ENCODE measurements around the gene KCNQ1. TPM values are rescaled to one million over a fixed set of nuclear protein-coding genes. Genes with fewer than 3 reads are reported as not detected.

KCNQ1 gene
- total RNA-seq, 1 experiment from 2014 or later: not detected

- Histone ChIP-seq H3K9me2 (ENCODE audit: insufficient read depth) (no peaks in the 10 kb centered on the region), H3K4me3 (no peak overlapping the region), H3K4me1 (replicated peaks; ENCODE audit: insufficient read depth) (no peaks in the 10 kb centered on the region), H4K20me1 (ENCODE audit: insufficient read depth) (no peaks in the 10 kb centered on the region), H3K4me2 (no peak overlapping the region), H3K27ac (no peak overlapping the region), H3K27me3 (ENCODE audit: insufficient read depth, low read depth) (no peaks in the 10 kb centered on the region), H3F3A (ENCODE audit: insufficient read depth, low read depth) (no peaks in the 10 kb centered on the region), H3K36me3 (ENCODE audit: low read depth) (no peaks in the 10 kb centered on the region), H3K79me2 (ENCODE audit: low read depth) (no peaks in the 10 kb centered on the region), H2AFZ (no peak overlapping the region), H3K9me3 (ENCODE audit: insufficient read depth, low read depth) (no peaks in the 10 kb centered on the region)
- CTCF ChIA-PET: no interaction called here
- DNase-seq: no peak
- BruUV-seq (replicated peaks): no TSS peak
- intact Hi-C loops (cut with micrococcal nuclease; ENCODE audit: unreplicated experiment): no loop called here
- no peak for TF ChIP-seq EZH2 (IDR thresholded peaks at IDR 0.05; ENCODE audit: low read depth)
- TF ChIP-seq, protein P1, sequence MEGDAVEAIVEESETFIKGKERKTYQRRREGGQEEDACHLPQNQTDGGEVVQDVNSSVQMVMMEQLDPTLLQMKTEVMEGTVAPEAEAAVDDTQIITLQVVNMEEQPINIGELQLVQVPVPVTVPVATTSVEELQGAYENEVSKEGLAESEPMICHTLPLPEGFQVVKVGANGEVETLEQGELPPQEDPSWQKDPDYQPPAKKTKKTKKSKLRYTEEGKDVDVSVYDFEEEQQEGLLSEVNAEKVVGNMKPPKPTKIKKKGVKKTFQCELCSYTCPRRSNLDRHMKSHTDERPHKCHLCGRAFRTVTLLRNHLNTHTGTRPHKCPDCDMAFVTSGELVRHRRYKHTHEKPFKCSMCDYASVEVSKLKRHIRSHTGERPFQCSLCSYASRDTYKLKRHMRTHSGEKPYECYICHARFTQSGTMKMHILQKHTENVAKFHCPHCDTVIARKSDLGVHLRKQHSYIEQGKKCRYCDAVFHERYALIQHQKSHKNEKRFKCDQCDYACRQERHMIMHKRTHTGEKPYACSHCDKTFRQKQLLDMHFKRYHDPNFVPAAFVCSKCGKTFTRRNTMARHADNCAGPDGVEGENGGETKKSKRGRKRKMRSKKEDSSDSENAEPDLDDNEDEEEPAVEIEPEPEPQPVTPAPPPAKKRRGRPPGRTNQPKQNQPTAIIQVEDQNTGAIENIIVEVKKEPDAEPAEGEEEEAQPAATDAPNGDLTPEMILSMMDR (conservative IDR thresholded peaks at IDR 0.05): no peak
- POLR2A ChIA-PET (ENCODE audit: unreplicated experiment): no interaction called here
These were observed 226.9 kb downstream of the KCNQ1 start for GRCh38 chr11:2671748-2672147.

- Histone ChIP-seq H3K4me2 (no peak overlapping the region), H3F3A (ENCODE audit: insufficient read depth, low read depth) (no peaks in the 10 kb centered on the region), H4K20me1 (ENCODE audit: insufficient read depth) (no peaks in the 10 kb centered on the region), H3K4me3 (no peak overlapping the region), H3K27ac (no peak overlapping the region), H3K79me2 (ENCODE audit: low read depth) (no peaks in the 10 kb centered on the region), H3K4me1 (replicated peaks; ENCODE audit: insufficient read depth) (no peaks in the 10 kb centered on the region), H3K9me2 (ENCODE audit: insufficient read depth) (no peaks in the 10 kb centered on the region), H3K27me3 (ENCODE audit: insufficient read depth, low read depth) (no peaks in the 10 kb centered on the region), H3K9me3 (ENCODE audit: insufficient read depth, low read depth) (no peaks in the 10 kb centered on the region), H2AFZ (no peak overlapping the region), H3K36me3 (ENCODE audit: low read depth) (no peaks in the 10 kb centered on the region)
- TF ChIP-seq EZH2 (IDR thresholded peaks at IDR 0.05; ENCODE audit: low read depth): no peak
- TF ChIP-seq, protein P1 (conservative IDR thresholded peaks at IDR 0.05): no peak
- no peak for DNase-seq
- ChIA-PET CTCF (no interaction called here), POLR2A (ENCODE audit: unreplicated experiment) (no interaction called here)
- intact Hi-C loops (cut with micrococcal nuclease; ENCODE audit: unreplicated experiment): no loop called here
- no TSS peak for BruUV-seq (replicated peaks)
These were observed 227.9 kb downstream of the KCNQ1 start for GRCh38 chr11:2672553-2673249.

DNA sequence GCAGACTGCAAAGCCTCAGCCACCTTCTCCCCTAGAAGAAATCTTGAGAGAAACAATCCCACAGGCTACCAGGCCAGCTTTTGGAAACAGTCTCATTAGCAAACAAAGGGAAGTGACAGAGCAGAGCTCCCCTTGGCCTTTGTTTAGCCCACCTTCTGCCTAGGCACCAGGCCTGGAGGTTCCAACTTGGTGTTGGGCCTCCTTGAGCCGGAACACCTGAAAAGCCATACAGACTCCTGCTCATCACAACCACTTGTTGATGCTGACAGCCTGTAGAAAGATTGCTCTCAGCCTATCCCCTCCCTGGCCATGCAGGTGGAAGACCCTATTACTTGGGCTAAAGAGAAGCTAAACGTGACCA, 228.4 kb downstream of the KCNQ1 start:
- Histone ChIP-seq H3K27ac (no peak overlapping the region), H3K4me1 (replicated peaks; ENCODE audit: insufficient read depth) (no peaks in the 10 kb centered on the region), H3K9me3 (ENCODE audit: insufficient read depth, low read depth) (no peaks in the 10 kb centered on the region), H3K27me3 (ENCODE audit: insufficient read depth, low read depth) (no peaks in the 10 kb centered on the region), H3F3A (ENCODE audit: insufficient read depth, low read depth) (no peaks in the 10 kb centered on the region), H3K4me2 (no peak overlapping the region), H3K9me2 (ENCODE audit: insufficient read depth) (no peaks in the 10 kb centered on the region), H4K20me1 (ENCODE audit: insufficient read depth) (no peaks in the 10 kb centered on the region), H3K36me3 (ENCODE audit: low read depth) (no peaks in the 10 kb centered on the region), H2AFZ (no peak overlapping the region), H3K4me3 (no peak overlapping the region), H3K79me2 (ENCODE audit: low read depth) (no peaks in the 10 kb centered on the region)
- TF ChIP-seq, protein P1 (conservative IDR thresholded peaks at IDR 0.05): no peak
- no peak for TF ChIP-seq EZH2 (IDR thresholded peaks at IDR 0.05; ENCODE audit: low read depth)
- intact Hi-C loops (cut with micrococcal nuclease; ENCODE audit: unreplicated experiment): no loop called here
- POLR2A ChIA-PET (ENCODE audit: unreplicated experiment): no interaction called here
- no peak for DNase-seq
- BruUV-seq (replicated peaks): no TSS peak
- CTCF ChIA-PET: no interaction called here
